OCI-LY3 (cell line): ENCODE measurements around the gene SERPINB1.

Experiments
- CTCF ChIP-seq: fragments of 200-600, 300-600 bp; sonication (generic); IDR thresholded peaks from 2 replicates; pipeline ENCODE4 v1.5.1; 2014; ENCODE audit warnings: antibody characterized with exemption, low read length, low read depth
- EZH2phosphoT487 ChIP-seq: fragments of 200-600 bp; shearing (Covaris generic); IDR thresholded peaks from 2 replicates; pipeline ENCODE4 v1.6.1; 2018; ENCODE audit warnings: antibody characterized with exemption, mixed run types, low read depth

- TF ChIP-seq CTCF = no peak
- TF ChIP-seq EZH2phosphoT487 = no peak
Measured at GRCh38 chr6:2855061-2855519, 13.4 kb upstream of the SERPINB1 start.
